HG03103 (cell line): ENCODE results near the gene SIK3.
"Not testable (repeated sequence)": the region's sequence is repeated elsewhere in the genome, so short reads cannot be mapped to it uniquely, and the experiment has no call there.

Experiments
- ATAC-seq: cut with Tn5 transposase; IDR thresholded peaks from one replicate; pipeline ENCODE4 v1.9.1; 2021; ENCODE audit warnings: low read depth; ENCODE audit not compliant: unreplicated experiment

The SIK3 gene

DNA sequence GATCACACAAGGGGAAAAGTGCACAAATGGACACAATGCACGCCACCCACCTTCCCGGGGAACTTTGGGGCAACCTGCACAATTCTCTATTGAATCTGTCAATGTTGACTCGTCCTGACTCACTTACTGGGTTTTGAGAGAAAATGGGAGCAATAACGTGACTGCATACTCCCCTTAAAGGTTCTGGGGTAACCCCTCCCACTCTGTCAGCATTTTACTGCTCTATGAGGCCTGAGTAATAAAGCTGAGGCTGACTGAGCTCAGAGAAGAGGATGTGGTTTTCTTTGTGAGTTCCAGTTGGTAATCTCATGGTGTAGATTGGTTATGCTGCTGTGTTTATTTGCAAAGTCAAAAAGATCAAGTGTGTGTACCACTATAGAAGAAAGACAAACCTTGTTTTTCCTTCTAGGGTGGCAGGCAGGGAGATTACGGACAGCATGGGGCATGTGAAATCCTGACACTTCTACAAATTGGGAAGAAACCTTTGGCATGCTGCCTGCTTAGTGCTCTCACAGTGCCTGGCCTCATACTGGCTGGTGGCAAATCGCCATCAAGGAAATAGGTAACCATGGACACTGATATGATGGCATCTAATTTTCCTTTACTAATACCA, 244.7 kb downstream of the SIK3 start:
- peak; percentile 85 for ATAC-seq

DNA sequence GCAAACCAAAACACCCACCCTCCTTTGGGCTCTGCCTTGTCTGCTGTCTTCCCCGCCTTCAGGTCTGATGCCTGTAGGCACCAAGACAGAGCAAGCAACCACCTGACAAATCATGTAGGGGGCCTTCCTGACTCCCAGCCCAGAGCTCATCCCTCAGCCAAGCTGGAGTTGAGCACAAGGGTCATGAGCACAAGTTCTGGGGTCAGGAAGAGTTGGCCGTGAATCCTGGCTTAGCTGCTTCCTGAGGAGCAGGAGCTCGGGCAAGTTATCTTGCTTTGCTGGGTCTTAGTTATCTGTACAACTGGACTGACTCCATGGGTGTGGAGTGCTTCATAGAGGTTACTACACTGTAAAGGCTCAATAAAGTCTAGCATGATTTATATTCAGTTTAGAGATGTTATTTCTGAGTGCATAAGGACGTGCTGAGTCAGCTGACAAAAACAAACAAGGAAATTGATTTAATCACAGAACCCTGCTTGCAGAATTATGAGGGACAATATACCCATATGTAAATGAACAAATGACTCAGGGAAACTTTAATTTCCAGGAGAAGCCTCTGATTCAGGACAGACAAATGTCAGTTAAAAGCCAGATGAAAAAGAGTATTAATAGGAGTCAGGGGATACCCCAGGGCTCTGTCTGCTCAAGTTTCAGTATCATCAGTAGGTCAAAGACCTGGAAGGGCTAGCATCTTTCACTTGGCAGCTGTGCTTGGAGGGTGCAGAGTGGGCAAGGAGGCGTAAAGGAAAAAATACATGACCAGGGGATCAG, 245.8 kb downstream of the SIK3 start:
- ATAC-seq: no peak

DNA sequence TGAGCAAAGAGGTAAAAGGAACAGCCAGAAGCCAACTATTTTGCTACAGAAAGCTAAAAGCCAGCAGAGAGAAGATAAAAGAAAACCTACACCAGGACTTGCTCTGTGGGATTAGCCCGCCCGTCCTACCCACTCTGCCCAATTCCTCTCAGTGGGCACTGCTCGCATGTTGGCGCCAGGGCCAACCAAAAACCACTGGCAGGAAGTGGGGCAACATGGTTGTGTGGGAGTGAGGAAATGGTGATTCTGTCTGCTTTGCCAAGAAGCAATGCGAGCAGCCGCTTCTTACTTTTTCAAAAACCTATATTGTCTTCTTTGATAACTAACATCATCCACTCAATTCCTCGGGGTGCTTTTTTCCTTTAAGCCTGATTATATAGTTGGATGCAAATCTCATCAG, 246.6 kb downstream of the SIK3 start:
- ATAC-seq: no peak

DNA sequence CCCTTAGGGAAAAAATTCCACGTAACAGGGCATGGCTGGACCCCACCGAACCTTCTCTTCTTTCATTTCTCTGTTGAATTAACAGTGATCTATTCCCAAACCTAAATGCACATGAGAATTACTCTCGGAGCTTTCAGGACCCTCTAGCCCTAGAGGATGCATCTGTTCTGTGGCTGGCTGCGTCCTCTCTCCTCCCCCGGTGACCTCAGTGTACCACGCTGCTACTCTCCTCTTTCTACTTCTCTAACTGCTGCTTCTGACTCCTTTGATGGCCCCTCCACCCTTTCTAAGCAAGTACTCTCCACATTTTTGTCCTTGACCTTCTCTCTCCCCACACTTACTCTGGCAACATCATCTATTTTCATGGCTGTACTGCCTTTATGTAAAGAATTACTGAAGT, 248.7 kb downstream of the SIK3 start:
- no peak for ATAC-seq

DNA sequence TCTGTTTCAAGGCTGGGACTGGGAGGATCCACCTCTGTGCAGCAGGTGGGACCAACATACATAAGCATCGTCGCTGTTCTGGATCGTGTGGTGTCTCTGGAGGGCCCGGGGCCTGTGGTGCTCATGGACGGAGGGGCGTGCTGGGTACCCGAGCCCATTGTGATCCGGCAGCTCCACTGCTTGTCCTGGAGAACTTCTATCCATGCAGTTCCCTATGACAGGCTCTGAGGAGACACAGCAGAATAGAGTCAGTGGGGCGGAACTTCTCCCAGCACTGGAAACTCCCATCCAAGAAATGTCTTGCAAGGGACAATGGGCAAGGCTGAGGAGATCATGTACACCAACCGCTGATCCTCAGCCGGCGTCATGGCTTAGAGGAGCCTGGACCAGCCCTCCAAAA, 249.2 kb downstream of the SIK3 start:
- ATAC-seq: no peak

DNA sequence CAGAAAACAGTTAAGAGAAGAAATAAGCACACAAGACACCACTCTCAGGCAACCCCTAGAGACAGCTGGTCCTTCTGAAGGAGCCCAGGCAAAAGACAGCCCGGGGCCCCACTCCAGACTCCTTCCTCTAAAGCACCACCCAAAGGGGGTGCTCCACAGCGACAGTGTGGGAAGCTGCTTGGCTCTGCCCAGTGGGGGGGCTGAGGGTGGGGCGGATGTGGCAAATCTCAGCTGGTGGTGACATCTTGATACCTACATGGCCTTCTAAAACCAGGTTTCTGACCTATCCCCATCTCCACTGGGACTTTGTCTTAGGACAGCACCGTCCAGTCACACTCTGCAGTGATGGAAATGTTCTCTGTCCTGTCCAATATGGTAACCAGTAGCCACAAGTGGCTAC, 250.6 kb downstream of the SIK3 start:
- no peak for ATAC-seq

DNA sequence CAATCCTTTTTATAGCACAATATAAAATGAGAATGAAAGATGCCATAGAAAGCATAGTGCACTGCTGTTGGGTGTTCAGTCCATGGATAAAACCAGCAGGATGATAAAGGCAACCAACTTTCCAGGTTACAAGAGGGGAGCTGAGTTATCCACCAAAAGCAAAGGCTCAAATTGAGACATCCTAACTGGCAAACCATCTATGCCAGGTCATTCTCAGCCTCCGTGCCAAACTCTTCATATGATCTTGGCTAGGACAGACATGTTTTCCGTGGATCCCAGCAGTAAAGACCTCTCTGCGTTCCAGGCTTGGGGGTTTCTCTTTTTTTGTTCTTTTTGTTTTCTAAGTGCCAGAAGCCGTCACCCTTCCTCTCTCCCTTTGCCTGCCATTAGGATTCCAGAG, 253.5 kb downstream of the SIK3 start:
- no peak for ATAC-seq

DNA sequence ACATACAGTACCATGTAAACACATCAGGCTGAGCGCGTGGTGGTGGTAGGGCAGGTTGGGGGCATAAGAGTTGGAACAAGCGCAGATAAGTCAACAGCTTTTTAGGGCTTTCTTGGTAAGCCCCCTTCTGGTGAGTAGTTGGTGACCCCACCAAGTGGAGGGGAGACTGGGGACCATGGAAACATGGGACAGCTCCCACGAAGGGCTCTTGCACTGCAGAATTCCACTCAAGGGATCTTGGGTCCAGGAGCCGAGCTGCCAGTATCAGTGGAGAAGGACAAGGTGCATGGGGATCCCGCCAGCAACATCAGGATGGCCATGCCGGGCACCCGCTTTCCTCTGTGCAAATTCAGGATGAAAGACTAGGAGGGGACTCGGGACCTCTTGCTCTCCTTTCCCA, 254.6 kb downstream of the SIK3 start:
- no peak for ATAC-seq

DNA sequence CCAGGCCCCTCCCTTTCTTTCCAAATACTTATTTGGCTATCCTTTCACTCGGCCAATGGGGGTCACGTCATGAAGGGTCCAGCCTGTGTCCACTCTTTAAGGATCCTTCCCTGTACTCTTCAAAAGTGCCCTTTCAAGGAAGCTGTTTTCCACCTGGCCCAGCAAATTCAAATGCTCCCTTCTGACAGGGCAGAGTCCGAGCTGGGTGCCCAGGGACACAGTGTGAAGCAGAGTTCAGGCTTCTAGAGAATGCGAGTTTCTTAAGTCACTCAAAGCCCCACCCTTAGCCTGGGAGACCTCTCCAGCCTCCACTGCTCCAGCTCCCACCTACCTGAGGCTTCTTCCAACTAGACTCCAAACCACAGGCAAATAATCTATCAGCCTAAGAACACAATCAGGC, 255.3 kb downstream of the SIK3 start:
- no peak for ATAC-seq

DNA sequence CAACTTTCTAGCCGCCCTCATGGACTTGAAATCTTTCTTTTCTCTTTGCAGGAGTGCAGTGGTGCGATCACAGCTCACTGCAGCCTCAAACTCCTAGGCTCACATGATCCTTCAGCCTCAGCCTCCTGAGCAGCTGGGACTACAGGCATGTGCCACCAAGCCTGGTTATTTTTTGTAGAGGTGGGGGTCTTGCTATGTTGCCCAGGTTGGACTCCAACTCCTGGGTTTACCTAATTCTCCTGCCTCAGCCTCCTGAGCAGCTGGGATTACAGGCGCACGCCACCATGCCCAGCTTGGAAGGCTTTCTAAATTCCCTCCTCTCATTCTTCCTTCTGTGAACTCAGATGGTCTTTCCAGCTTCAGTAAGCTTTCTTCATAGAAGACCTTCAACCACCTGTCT, 256.1 kb downstream of the SIK3 start:
- ATAC-seq: no peak

DNA sequence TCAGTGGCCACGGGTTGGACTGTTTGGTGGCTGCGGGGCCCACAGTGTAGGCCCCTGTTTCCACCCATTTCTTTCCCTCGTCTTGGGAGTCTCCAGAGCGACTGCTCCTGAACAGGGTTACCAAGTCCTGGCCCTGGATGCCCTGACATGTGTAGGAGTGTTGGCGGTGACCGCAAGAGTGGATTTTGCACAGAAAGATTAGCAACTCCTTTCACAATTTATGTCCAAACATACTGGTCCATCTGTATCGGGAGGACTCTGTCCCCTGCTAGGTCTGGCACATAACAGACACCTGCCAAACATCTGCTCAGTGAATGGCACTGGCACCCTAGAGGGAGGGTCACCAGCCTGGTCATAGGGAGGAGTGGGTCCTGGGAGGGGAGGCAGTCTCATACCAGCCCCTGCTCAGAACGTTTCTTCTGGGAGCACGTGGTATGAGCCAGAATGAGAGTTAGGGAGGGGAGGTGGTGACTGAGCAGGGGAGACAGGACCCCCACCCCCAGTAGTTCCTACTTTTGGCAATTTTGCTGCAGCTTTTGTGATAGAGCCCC, 257.4 kb downstream of the SIK3 start:
- no peak for ATAC-seq

DNA sequence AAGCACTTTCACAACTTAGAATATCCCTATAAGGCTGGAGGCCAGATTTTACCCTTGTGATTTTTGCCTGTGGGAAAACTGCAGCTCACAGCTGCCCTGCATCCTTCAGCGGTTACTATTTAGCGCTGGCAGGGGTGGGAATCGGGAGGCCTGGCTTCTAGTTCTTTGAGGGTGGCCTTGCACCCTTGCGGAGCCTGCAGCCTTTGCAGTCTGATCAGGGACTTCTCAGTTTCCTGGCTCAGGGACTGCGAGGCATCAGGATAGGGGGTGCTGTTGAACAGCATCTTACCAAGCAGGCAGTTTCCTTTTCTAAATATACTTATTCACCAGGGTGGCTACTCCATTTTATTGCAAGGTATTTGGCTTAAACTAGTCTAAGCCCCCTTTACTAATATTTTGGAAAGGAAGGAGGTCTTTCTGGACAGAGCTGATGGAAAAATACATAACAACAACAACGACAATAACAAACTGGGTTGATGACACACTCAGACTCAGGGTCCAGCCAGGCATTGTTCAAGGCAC, 257.9 kb downstream of the SIK3 start:
- no peak for ATAC-seq

DNA sequence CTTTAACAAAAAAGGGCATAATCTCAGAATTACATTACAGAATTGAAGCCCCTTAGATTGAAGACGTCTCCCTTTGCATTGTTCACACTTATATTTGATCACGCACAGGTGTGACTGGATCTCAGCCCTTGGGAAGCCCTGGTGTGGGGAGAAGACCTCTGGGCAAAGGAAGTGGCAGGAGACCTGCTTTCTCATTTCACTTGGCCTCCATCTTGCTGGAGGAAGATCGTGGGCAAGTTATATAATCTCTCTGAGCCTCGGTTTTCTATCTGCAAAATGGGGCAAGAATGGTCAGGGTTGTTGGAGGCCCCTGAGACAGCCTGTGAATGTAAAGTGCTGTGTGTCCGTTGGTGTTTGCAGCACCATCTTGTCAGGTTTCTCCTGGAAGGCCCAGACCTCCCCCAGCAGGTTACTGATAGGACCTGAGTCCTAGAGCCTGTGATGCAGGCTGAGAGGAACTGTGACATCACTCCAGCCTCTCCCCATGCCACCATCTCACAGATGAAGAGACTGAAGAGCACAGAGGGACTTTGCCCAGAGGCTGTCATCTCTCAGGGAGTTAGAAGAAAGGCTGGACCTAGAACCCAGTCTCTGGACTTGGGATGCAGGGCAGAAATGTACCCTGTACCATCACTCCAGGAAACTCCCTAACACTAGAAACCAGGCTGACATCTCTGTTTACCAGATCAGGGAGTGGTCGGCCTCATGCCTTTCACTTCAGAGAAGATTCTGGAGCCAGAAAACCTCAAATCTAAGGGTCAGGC, 259.7 kb downstream of the SIK3 start:
- ATAC-seq: no peak

DNA sequence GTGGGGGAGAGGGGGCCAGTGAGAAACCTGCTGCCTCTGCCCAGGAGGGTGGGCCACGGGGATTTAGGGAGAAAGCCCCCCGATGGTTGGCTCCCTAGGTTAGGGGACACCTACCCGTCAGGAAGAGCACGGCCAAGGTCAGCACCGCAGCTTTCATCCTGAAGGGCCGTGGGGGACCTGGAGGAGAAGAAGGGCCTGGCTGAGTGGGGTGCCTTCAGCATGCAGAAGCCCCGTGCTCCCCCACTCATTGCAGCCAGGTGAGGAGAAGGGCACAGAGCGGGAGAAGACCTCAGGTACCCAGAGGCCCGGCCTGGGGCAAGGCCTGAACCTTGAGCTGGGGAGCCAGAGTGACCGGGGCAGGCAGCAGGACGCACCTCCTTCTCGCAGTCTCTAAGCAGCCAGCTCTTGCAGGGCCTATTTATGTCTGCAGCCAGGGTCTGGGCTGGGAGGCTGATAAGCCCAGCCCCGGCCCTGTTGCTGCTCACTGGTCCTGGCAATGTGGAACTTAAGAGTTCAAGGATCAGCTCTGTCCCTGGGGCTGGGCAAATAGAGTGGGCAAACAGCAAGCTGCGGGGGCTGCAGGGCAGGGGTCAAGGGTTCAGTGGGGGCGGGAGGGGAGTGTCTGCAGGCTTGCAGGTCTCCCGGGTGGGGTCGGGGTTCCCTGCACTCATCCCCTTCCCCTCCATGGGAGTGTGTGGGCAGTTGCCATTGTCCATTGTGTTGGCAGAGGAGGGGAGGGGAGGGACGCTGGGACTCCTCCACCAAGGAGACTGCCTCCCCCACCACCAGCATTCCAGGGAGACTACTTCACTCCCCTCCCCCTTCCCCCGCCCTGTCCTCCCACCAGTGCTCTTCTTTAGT, 260.8 kb downstream of the SIK3 start, which contains the start of gene APOA1:
APOA1 (minus strand) TSS at position 392 of the 861 bp plus-strand sequence; CDS start at position 157, 235 bp downstream.
- ATAC-seq: no peak

DNA sequence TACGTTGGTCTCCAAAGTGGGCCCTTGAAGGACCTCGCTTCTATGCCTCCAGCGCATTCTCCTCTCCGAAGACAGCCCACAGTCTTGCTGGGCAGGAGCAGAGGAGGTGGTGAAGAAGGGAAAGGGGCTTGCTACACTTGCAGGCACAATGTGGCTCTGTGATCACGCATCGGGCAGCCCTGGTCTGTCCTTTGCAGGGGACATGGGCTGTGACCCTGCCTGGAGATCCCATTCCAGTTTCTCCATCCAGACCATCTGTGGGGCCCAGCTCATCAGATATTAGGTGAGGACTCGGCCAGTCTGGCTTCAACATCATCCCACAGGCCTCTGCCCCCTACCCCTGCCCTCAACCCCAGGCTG, 261.6 kb downstream of the SIK3 start:
- ATAC-seq: no peak

DNA sequence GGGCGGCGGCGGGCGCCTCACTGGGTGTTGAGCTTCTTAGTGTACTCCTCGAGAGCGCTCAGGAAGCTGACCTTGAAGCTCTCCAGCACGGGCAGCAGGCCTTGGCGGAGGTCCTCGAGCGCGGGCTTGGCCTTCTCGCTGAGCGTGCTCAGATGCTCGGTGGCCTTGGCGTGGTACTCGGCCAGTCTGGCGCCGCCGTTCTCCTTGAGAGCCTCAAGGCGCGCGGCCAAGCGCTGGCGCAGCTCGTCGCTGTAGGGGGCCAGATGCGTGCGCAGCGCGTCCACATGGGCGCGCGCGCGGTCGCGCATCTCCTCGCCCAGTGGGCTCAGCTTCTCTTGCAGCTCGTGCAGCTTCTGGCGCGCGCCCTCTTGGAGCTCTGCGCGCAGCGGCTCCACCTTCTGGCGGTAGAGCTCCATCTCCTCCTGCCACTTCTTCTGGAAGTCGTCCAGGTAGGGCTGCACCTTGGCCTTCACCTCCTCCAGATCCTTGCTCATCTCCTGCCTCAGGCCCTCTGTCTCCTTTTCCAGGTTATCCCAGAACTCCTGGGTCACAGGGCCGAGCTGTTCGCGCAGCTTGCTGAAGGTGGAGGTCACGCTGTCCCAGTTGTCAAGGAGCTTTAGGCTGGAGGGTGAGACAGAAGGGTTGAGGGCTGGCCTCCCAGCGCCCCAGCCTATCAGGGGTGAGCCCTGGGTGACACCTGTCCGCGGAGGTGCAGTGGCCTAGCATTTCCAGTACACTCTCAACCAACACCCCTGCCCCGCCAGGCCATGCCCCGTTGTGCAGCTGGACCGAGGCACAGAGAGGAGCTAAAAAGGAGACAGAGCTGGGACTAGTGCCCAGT, 262.2 kb downstream of the SIK3 start:
- peak; percentile 57 for ATAC-seq

DNA sequence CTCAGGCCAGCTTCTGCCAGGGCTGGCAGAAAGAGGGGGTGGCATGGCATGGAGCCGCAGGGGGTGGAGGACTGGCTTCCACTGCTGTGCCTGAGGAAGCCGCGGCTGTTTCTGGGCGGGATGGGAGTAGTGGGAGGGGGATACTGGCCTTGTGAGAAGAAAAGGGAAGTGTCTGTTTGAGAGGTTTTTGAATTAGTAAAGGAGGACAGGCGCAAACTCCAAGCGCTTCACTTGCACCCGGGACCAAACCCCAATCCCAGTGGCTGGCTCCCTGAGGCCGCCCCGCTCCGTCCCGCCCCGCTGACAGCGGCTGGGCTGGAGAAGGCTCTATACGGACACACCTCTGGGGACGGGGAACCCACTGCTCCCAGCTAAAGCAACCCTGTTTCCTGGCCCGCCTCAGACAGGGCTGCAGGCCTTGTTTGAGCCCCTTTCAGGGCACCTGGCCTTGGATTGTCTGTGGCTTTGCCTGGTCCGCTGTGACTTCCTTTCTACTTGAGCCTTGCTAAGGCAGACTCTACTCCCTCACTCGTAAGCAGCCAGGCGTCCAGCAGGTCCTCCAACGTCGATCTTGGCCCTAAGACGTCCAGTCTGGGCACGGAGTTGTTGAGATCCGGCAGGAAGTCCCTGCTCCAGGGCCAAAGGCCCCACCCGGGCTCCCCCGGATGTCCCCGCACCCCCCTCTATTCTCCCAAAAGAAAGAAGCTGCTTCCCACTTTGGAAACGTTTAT, 263.0 kb downstream of the SIK3 start:
- peak; percentile 10 for ATAC-seq

DNA sequence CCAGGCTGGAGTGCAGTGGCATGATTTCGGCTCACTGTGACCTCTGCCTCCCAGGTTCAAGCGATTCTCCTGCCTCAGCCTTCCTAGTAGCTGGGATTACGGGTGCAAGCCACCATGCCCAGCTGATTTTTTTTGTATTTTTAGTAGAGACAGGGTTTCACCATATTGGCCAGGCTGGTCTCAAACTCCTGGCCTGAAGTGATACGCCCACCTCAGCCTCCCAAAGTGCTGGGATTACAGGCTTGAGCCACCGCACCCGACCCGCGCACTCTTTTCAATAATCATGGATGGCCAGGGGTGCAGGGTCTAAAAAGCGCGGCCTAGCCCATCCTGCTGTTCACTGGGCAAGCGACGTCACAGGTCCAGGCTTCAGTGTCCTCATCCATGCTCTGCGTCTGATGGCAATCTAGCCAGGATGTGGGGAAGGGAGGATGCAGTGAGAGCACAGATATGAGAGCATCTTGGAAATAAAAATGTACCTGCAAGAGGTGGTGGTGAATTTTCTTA, 263.6 kb downstream of the SIK3 start:
- ATAC-seq: not testable (repeated sequence)
